Measurements from ENCODE around the gene NOTO.

Gene NOTO

DNA sequence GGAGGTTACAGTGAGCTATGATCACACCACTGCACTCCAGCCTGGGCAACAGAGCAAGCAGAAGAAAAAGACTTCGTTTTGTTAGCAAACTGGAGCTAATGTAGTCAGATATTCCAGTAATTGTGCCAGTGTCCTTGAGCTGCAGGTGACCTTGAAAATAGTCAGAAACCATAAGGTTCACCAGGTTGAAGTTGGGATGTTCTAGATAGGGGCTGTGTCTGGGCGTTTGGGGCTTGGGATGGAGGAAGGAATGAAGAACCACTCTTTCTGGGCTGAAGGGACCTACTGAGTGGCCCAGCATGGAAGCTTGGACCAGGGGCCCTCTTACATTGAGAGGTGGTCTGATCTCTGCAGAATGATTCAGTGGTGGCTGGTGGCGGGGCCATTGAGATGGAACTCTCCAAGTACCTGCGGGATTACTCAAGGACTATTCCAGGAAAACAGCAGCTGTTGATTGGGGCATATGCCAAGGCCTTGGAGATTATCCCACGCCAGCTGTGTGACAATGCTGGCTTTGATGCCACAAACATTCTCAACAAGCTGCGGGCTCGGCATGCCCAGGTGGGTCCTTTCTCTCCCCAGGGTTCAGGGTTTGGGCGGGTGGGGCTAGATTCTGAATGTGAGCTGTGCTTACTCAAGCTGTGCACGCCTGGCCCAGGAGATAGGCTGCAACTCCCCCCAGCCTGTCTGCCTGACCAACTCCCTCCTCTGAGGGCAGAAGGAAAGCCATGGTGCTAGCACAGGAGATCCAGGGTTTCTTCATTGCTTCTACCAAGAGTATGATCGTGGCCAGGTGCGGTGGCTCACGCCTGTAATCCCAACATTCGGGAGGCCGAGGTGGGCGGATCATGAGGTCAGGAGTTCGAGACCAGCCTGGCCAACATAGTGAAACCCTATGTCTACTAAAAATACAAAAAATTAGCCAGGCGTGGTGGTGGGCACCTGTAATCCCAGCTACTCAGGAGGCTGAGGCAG is 48.8 kb downstream of the NOTO start:
- H3K4me3 ChIP-seq (ENCODE audit: insufficient read depth, low read depth, low read length), result no peak overlapping the region
- H3K27ac ChIP-seq (ENCODE audit: insufficient read depth, low read depth, low read length, poor library complexity, severe bottlenecking), result no peak overlapping the region
- peaks cover 4% of the 10 kb centered on the region for H3K4me1 ChIP-seq (ENCODE audit: control insufficient read depth, insufficient read depth, low read length)
- H3K9me3 ChIP-seq (ENCODE audit: control insufficient read depth, low read length), result no peaks in the 10 kb centered on the region
- H3K36me3 ChIP-seq (ENCODE audit: control insufficient read depth, insufficient read depth, low read length), result peaks cover 61% of the 10 kb centered on the region
- WGBS, 2 experiments, result 93% methylated on average over 17 of the region's 17 CpGs
- H3K27me3 ChIP-seq (ENCODE audit: control insufficient read depth, insufficient read depth, low read length, poor library complexity, severe bottlenecking), result no peaks in the 10 kb centered on the region

DNA sequence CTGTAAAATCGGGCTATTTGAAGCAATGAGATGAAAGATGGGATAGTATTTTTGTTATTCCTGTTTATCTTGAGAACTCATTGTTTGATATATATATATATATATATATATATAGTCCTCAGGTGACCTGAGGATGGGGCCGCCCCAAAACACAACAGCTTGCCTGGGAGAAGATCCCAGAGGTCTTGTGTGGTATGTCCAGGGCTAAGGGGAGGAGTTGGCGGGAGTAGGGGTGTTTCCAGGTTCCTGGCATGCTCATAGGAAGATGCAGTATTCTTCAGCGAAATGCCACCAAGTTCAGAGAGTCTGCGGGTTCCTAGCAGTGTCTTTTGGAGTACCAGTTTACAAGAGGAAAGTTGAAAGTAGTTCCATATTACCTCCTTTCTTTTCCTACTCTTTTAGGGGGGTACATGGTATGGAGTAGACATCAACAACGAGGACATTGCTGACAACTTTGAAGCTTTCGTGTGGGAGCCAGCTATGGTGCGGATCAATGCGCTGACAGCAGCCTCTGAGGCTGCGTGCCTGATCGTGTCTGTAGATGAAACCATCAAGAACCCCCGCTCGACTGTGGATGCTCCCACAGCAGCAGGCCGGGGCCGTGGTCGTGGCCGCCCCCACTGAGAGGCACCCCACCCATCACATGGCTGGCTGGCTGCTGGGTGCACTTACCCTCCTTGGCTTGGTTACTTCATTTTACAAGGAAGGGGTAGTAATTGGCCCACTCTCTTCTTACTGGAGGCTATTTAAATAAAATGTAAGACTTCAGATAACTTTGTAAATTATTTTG is 50.1 kb downstream of the NOTO start:
- H3K27me3 ChIP-seq (ENCODE audit: control insufficient read depth, insufficient read depth, low read length, poor library complexity, severe bottlenecking), result no peaks in the 10 kb centered on the region
- H3K27ac ChIP-seq (ENCODE audit: insufficient read depth, low read depth, low read length, poor library complexity, severe bottlenecking), result no peak overlapping the region
- H3K4me1 ChIP-seq (ENCODE audit: control insufficient read depth, insufficient read depth, low read length), result peaks cover 7% of the 10 kb centered on the region
- peaks cover 49% of the 10 kb centered on the region for H3K36me3 ChIP-seq (ENCODE audit: control insufficient read depth, insufficient read depth, low read length)
- 95 to 98% methylated on average over 16 of the region's 17 CpGs for WGBS, 2 experiments
- H3K9me3 ChIP-seq (ENCODE audit: control insufficient read depth, low read length), result no peaks in the 10 kb centered on the region
- H3K4me3 ChIP-seq (ENCODE audit: insufficient read depth, low read depth, low read length), result no peak overlapping the region

DNA sequence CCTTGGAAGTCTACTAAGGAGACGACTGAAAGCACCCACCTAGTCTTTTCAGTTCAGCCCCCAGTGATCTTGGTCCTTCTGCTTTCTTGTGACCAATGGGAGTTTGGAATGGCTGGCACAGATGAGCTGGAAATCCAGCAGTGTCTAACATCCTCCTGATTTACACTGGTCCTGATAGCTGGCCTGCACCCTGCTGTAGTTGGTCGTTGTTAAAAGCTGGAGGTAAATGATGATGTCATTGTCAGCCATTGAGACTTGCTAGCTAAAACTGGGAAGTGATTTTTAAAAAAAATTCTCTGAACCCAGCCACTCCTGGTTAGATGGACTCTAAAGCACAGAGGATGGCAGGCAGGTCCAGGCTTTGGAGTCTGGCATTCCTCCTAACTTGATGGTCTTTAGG is 51.0 kb downstream of the NOTO start:
- Histone ChIP-seq H3K4me1 (ENCODE audit: control insufficient read depth, insufficient read depth, low read length) (peaks cover 7% of the 10 kb centered on the region), H3K36me3 (ENCODE audit: control insufficient read depth, insufficient read depth, low read length) (peaks cover 39% of the 10 kb centered on the region)
- 81 to 89% methylated on average over 2 of the region's 2 CpGs for whole genome bisulfite sequencing, 2 experiments

DNA sequence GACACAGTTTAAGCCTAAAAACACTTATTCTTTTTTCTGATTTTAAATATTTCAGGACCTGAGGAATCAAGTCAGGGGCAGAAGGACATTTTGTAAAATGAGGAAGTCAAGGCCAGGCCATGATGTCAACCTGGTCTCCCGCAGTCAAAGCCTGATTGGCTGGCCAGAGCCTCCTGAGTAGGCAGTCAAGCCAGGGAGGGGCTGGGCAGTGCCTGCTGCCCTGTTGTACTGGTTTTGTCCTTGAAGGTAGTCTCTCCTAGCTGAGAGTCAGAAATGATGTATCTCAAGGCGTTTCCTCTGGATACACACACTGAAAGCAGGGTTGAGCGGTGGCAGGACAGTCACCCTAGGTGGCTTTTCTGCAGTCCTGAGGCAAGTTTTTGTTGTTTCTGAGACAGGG is 51.5 kb downstream of the NOTO start:
- Histone ChIP-seq H3K27ac (ENCODE audit: insufficient read depth, low read depth, low read length, poor library complexity, severe bottlenecking) (no peak overlapping the region), H3K9me3 (ENCODE audit: control insufficient read depth, low read length) (no peaks in the 10 kb centered on the region), H3K4me3 (ENCODE audit: insufficient read depth, low read depth, low read length) (no peak overlapping the region), H3K36me3 (ENCODE audit: control insufficient read depth, insufficient read depth, low read length) (peaks cover 34% of the 10 kb centered on the region), H3K4me1 (ENCODE audit: control insufficient read depth, insufficient read depth, low read length) (peaks cover 7% of the 10 kb centered on the region), H3K27me3 (ENCODE audit: control insufficient read depth, insufficient read depth, low read length, poor library complexity, severe bottlenecking) (no peaks in the 10 kb centered on the region)
- WGBS, 2 experiments, result 90 to 94% methylated on average over 3 of the region's 3 CpGs

More for the DNA sequence above, 51.0 kb downstream of the NOTO start:
- Histone ChIP-seq H3K4me3 (ENCODE audit: insufficient read depth, low read depth, low read length) (no peak overlapping the region), H3K9me3 (ENCODE audit: control insufficient read depth, low read length) (no peaks in the 10 kb centered on the region), H3K27ac (ENCODE audit: insufficient read depth, low read depth, low read length, poor library complexity, severe bottlenecking) (no peak overlapping the region), H3K27me3 (ENCODE audit: control insufficient read depth, insufficient read depth, low read length, poor library complexity, severe bottlenecking) (no peaks in the 10 kb centered on the region)

DNA sequence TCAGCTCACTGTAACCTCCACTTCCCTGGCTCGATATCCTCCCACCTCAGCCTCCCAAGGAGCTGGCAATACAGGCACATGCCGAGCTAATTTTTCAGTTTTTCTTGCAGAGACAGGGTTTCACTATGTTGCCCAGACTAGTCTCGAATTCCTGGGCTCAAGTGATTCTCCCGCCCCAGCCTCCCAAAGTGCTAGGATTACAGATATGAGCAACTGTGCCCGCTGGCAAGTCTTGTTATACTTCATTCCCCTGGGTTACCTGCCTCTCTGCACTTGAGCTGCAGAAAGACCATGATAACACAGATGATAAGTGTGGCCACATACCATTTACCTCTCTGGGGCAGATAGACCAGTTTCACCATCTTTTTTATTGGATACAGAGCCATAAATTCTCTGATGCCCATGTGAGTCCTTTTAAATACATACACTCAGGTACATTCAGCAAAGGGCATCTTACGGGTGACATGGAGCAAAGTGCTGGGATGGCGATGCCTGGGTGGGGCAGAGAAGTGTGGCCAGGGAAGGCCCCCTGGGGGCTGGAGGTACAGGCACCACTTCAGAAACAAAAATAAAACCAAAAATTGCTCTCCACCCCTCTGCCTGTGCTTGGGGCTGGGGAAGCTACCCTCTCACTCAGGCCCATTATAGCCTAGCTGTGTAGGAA is 52.1 kb downstream of the NOTO start:
- Histone ChIP-seq H3K36me3 (ENCODE audit: control insufficient read depth, insufficient read depth, low read length) (peaks cover 28% of the 10 kb centered on the region), H3K9me3 (ENCODE audit: control insufficient read depth, low read length) (no peaks in the 10 kb centered on the region), H3K27me3 (ENCODE audit: control insufficient read depth, insufficient read depth, low read length, poor library complexity, severe bottlenecking) (no peaks in the 10 kb centered on the region), H3K4me3 (ENCODE audit: insufficient read depth, low read depth, low read length) (no peak overlapping the region), H3K27ac (ENCODE audit: insufficient read depth, low read depth, low read length, poor library complexity, severe bottlenecking) (no peak overlapping the region), H3K4me1 (ENCODE audit: control insufficient read depth, insufficient read depth, low read length) (peaks cover 7% of the 10 kb centered on the region)
- WGBS, 2 experiments, result 93 to 94% methylated on average over 7 of the region's 7 CpGs

DNA sequence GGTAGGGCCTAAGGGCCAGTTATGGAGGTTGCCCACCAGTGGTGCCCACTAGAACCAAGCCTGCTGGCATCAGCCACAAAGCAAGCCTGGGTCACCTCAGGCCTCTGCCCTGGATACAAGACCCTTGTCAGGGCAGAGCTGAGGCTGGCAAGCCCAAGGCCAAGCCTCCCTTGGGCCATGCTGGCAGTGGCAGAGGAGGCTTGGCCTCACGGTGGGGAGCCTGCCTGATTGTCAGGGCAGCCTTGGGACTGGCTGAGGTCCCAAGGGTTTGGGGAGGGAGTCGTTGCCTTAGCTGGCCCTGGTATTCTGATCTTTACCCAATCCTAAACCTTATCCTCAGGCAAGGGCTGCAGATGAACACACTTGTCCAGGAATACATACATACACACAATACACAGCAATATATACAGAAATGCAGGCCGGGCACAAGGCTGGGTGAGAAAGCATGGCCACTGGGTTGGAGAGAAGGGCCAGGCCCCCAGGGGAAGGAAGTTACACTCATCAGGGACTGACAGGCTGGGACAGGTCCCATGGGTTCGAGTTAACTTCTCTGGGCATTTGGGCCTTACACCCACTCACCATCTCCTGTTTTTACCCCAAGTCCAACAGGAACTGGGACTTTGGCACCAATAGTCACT is 52.8 kb downstream of the NOTO start:
- Histone ChIP-seq H3K27ac (ENCODE audit: insufficient read depth, low read depth, low read length, poor library complexity, severe bottlenecking) (no peak overlapping the region), H3K27me3 (ENCODE audit: control insufficient read depth, insufficient read depth, low read length, poor library complexity, severe bottlenecking) (no peaks in the 10 kb centered on the region), H3K4me1 (ENCODE audit: control insufficient read depth, insufficient read depth, low read length) (peaks cover 7% of the 10 kb centered on the region), H3K4me3 (ENCODE audit: insufficient read depth, low read depth, low read length) (no peak overlapping the region), H3K9me3 (ENCODE audit: control insufficient read depth, low read length) (no peaks in the 10 kb centered on the region), H3K36me3 (ENCODE audit: control insufficient read depth, insufficient read depth, low read length) (peaks cover 22% of the 10 kb centered on the region)
- 84 to 86% methylated on average over 4 of the region's 4 CpGs for WGBS, 2 experiments

DNA sequence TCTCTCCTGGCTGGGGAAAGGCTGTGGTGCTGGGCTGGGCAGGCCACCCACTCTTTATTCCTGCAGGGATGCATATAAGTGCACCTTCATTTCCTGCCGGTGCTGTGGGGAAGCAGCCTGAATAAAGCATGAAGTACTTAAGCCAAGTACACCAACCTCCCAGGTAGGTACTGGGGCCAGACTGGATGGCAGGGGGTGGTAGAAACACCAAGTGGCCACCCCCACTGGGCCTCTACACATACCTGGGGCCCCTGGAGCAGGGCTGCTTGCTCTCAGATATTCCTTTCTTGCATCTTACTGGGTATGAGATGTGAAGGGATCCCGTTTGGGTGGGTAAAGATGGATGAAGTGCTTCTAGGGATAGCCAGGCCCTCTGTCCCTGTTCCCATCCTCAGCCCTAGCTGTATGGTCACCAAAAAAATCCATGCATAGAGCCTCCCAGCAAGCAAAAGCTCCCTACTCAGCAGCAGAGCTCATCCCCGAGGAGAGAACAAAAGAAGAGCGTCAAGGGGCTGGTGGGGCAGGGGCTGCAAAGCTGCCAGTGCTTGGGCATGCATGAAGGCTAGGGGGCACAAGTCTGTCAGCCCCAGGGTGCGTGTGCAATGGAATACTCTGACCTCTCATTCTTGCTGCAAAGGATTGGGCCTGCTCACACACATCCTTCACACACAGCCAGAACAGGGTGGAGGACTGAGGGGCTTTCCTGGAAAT is 53.7 kb downstream of the NOTO start:
- Histone ChIP-seq H3K4me1 (ENCODE audit: control insufficient read depth, insufficient read depth, low read length) (peaks cover 7% of the 10 kb centered on the region), H3K27ac (ENCODE audit: insufficient read depth, low read depth, low read length, poor library complexity, severe bottlenecking) (no peak overlapping the region), H3K36me3 (ENCODE audit: control insufficient read depth, insufficient read depth, low read length) (peaks cover 18% of the 10 kb centered on the region), H3K4me3 (ENCODE audit: insufficient read depth, low read depth, low read length) (no peak overlapping the region), H3K27me3 (ENCODE audit: control insufficient read depth, insufficient read depth, low read length, poor library complexity, severe bottlenecking) (no peaks in the 10 kb centered on the region), H3K9me3 (ENCODE audit: control insufficient read depth, low read length) (no peaks in the 10 kb centered on the region)
- 50 to 64% methylated on average over 5 of the region's 5 CpGs for WGBS, 2 experiments

DNA sequence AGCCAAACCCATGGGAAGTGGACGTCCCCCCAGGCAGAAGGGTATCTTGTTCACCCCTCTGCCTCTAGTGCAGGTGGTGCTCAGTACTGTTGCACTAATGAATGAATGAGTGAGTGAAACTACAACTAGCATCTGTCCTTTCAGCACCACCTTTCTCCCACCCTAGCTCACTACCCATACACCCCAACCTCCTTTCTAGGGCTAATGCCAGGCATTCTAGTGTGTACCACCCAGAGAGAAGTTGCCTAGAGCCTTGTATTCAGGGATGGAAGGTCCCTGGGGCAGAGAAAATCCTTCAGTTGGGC is 54.2 kb downstream of the NOTO start:
- no peaks in the 10 kb centered on the region for H3K27me3 ChIP-seq (ENCODE audit: control insufficient read depth, insufficient read depth, low read length, poor library complexity, severe bottlenecking)
- no peaks in the 10 kb centered on the region for H3K9me3 ChIP-seq (ENCODE audit: control insufficient read depth, low read length)
- no peak overlapping the region for H3K4me3 ChIP-seq (ENCODE audit: insufficient read depth, low read depth, low read length)
- H3K27ac ChIP-seq (ENCODE audit: insufficient read depth, low read depth, low read length, poor library complexity, severe bottlenecking), result no peak overlapping the region
- peaks cover 7% of the 10 kb centered on the region for H3K4me1 ChIP-seq (ENCODE audit: control insufficient read depth, insufficient read depth, low read length)
- peaks cover 18% of the 10 kb centered on the region for H3K36me3 ChIP-seq (ENCODE audit: control insufficient read depth, insufficient read depth, low read length)
- WGBS, 2 experiments, result 77 to 82% methylated on average over 1 of the region's 1 CpG

DNA sequence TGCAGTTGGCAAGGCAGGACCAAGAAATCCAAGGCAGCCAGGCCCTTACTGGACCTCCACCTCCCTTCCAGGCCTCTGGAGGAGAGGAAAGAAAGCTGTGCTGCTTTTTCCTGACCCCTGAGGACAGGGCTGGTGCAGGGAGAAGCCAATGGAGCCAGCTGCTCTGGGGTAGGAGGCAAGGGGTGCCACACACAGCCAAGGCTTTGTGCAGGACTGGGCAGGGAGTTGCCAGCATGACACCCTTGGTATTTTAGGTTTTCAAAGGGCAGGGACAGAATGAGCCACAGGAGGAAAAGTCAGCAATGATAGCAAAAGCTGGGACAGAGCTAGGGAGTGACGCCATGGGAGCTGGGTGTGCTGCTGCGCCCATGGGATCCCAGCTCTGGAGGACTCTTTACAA is 54.6 kb downstream of the NOTO start:
- Histone ChIP-seq H3K9me3 (ENCODE audit: control insufficient read depth, low read length) (no peaks in the 10 kb centered on the region), H3K27me3 (ENCODE audit: control insufficient read depth, insufficient read depth, low read length, poor library complexity, severe bottlenecking) (no peaks in the 10 kb centered on the region), H3K36me3 (ENCODE audit: control insufficient read depth, insufficient read depth, low read length) (peaks cover 18% of the 10 kb centered on the region), H3K27ac (ENCODE audit: insufficient read depth, low read depth, low read length, poor library complexity, severe bottlenecking) (no peak overlapping the region), H3K4me3 (ENCODE audit: insufficient read depth, low read depth, low read length) (no peak overlapping the region), H3K4me1 (ENCODE audit: control insufficient read depth, insufficient read depth, low read length) (peaks cover 7% of the 10 kb centered on the region)
- WGBS, 2 experiments, result 94 to 99% methylated on average over 2 of the region's 2 CpGs

All from ectodermal cell (in vitro differentiated cells).